ENCODE results near the gene GEN1.

GRCh38 chr2:17791121-17791816 is 37.3 kb downstream of the GEN1 start:
- TF ChIP-seq CTCF (IDR thresholded peaks at IDR 0.05) (no peak), CREM (CRISPR knock-in tag; IDR thresholded peaks at IDR 0.05) (no peak), E2F1 (CRISPR knock-in tag; IDR thresholded peaks at IDR 0.05) (no peak), ZNF416 (CRISPR knock-in tag; IDR thresholded peaks at IDR 0.05) (no peak), ATF6 (CRISPR knock-in tag; IDR thresholded peaks at IDR 0.05) (no peak), MAX (CRISPR knock-in tag; IDR thresholded peaks at IDR 0.05) (no peak)

All from WTC11 (cell line).